T-cell (primary cell): ENCODE measurements around the gene POLRMT. TPM values are rescaled to one million over a fixed set of nuclear protein-coding genes. Genes with fewer than 3 reads are reported as not detected.
"Not testable (repeated sequence)": the region's sequence is repeated elsewhere in the genome, so short reads cannot be mapped to it uniquely, and the experiment has no call there.

Experiments
- ATAC-seq, 4 experiments: fragments of 200-7000 bp in 3 of 4; fragments of 150-1000 bp in 1 of 4; cut with Tn5 transposase; replicated peaks in 1 of 4; 1 replicate in 3 of 4; 2 replicates in 1 of 4; pipeline ENCODE4 v1.10.0; 2021; ENCODE audit warnings: moderate library complexity in 3 of 4, mild to moderate bottlenecking in 2 of 4, moderate number of reproducible peaks in 1 of 4
- CTCF ChIA-PET, 2 donors: fragments of 300-600 bp; sonication (Branson Sonifier 250); formaldehyde crosslinking; loops; one replicate each; lab custom pipeline; 2022; ENCODE audit warnings: antibody characterized with exemption in 2 of 2; lab: Charles Lee
- POLR2A ChIA-PET, 2 donors: fragments of 300-600 bp; sonication (Branson Sonifier 250); formaldehyde crosslinking; loops; one replicate each; lab custom pipeline; 2022; ENCODE audit warnings: antibody characterized with exemption in 2 of 2; lab: Charles Lee
- DNase-seq, 35 experiments: peaks; one replicate each; pipeline versions ENCODE4 v3.0.0 to v3.0.0-alpha.2; 2013 to 2023
- H3K27ac ChIP-seq: one replicate; pipeline ENCODE4 v1.5.1; 2013; ENCODE audit warnings: low read length
- H3K27me3 ChIP-seq, 2 experiments: replicated peaks in 1 of 2; 1 replicate in 1 of 2; 2 replicates in 1 of 2; pipeline versions ENCODE4 v1.6.1 to v1.7.0; 2013; ENCODE audit warnings: low read length in 1 of 2, mixed read lengths in 1 of 2; ENCODE audit not compliant: control insufficient read depth in 2 of 2, insufficient read depth in 2 of 2; ENCODE audit errors: extremely low read depth in 1 of 2
- H3K36me3 ChIP-seq, 2 donors: 1 replicate in 1 of 2; 2 replicates in 1 of 2; pipeline versions ENCODE4 v1.6.1 to v1.7.0; 2013; ENCODE audit warnings: low read length in 1 of 2; ENCODE audit not compliant: control insufficient read depth in 2 of 2, insufficient read depth in 1 of 2; ENCODE audit errors: extremely low read depth in 1 of 2
- H3K4me1 ChIP-seq, 2 experiments: 1 replicate in 1 of 2; 2 replicates in 1 of 2; pipeline versions ENCODE4 v1.6.1 to v1.7.0; 2013; ENCODE audit warnings: low read length in 2 of 2, mixed read lengths in 1 of 2; ENCODE audit not compliant: insufficient read depth in 2 of 2, control insufficient read depth in 1 of 2; ENCODE audit errors: extremely low read depth in 1 of 2
- H3K4me3 ChIP-seq, 2 donors: 1 replicate in 1 of 2; 2 replicates in 1 of 2; pipeline versions ENCODE4 v1.5.1 to v1.7.0; 2013; ENCODE audit warnings: mild to moderate bottlenecking in 2 of 2, low read length in 1 of 2, moderate library complexity in 1 of 2; ENCODE audit not compliant: control insufficient read depth in 1 of 2; ENCODE audit errors: extremely low read depth in 1 of 2
- H3K9me3 ChIP-seq: 2 replicates; pipeline ENCODE4 v1.7.0; 2013
- H3K27ac Mint-ChIP-seq, 2 donors: one replicate each; pipeline ENCODE4 v1.8.0; 2020 to 2021; ENCODE audit warnings: mild to moderate bottlenecking in 2 of 2, mixed read lengths in 2 of 2
- H3K27me3 Mint-ChIP-seq, 2 donors: one replicate each; pipeline ENCODE4 v1.8.0; 2021 to 2022; ENCODE audit warnings: mixed read lengths in 2 of 2
- H3K36me3 Mint-ChIP-seq: one replicate; pipeline ENCODE4 v1.8.0; 2021; ENCODE audit warnings: mixed read lengths
- H3K4me1 Mint-ChIP-seq, 3 donors: one replicate each; pipeline ENCODE4 v1.8.0; 2020 to 2022; ENCODE audit warnings: mixed read lengths in 3 of 3, mild to moderate bottlenecking in 1 of 3
- H3K4me3 Mint-ChIP-seq, 3 donors: one replicate each; pipeline ENCODE4 v1.8.0; 2020 to 2022; ENCODE audit warnings: mild to moderate bottlenecking in 3 of 3, mixed read lengths in 3 of 3, moderate library complexity in 3 of 3
- H3K9me3 Mint-ChIP-seq, 3 donors: one replicate each; pipeline ENCODE4 v1.8.0; 2020 to 2022; ENCODE audit warnings: mixed read lengths in 3 of 3
- WGBS: methylation state at CpG from one replicate; pipeline ENCODE4 v1.1.5; 2013; ENCODE audit warnings: missing lambda C conversion rate; ENCODE audit not compliant: insufficient coverage; 5-methylcytosine and 5-hydroxymethylcytosine counted together
- total RNA-seq, 35 experiments: library from RNA in 6 of 35; stranded (reverse) in 6 of 35; fragments of 120-200 nt in 1 of 35; gene quantifications; one replicate each; pipeline versions ENCODE4 v1.2.1 to v1.2.4 and lab custom pipeline; 2013 to 2026

Gene POLRMT
- total RNA-seq, 5 donors from 2014 or later (not counting 1 experiment from before 2014, with no cell fraction given), result 61.3 to 118 (median 103) TPM

GRCh38 chr19:632579-633067 is 714 bp downstream of the POLRMT start:
- Mint-ChIP-seq H3K4me1 (peaks cover 34 to 40% (median 36%) of the 10 kb centered on the region in 3 donors), H3K36me3 (peaks cover 15% of the 10 kb centered on the region), H3K27ac (peak overlapping the region; percentile 90 to 93), H3K27me3 (no peaks in the 10 kb centered on the region), H3K4me3 (peak overlapping the region; percentile 81 to 92 (median 91)), H3K9me3 (no peaks in the 10 kb centered on the region)
- Histone ChIP-seq H3K4me1 (peaks cover 2 to 42% of the 10 kb centered on the region in 2 experiments), H3K27ac (peak overlapping the region; percentile 63), H3K27me3 (no peaks in the 10 kb centered on the region), H3K9me3 (no peaks in the 10 kb centered on the region), H3K4me3 (peak overlapping the region; percentile 86), H3K36me3 (peaks cover 3 to 16% of the 10 kb centered on the region in 2 donors)
- ChIA-PET POLR2A (no interaction called here), CTCF (no interaction called here)
- 5% methylated on average over 33 of the region's 35 CpGs for WGBS
- ATAC-seq (no peak), DNase-seq (peak in 1 of 35 experiments; percentile 31)

- no peak for DNase-seq
- Mint-ChIP-seq H3K36me3 (peaks cover 21% of the 10 kb centered on the region), H3K4me3 (peak overlapping the region in 1 of 3 donors; percentile 81), H3K4me1 (peaks cover 36 to 37% (median 36%) of the 10 kb centered on the region in 3 donors), H3K9me3 (no peaks in the 10 kb centered on the region), H3K27me3 (no peaks in the 10 kb centered on the region), H3K27ac (peak overlapping the region in 1 of 2 donors; percentile 43)
- peaks cover 3 to 23% of the 10 kb centered on the region in 2 donors for H3K36me3 ChIP-seq
- H3K27me3 ChIP-seq, result no peaks in the 10 kb centered on the region
- peaks cover 2 to 42% of the 10 kb centered on the region in 2 experiments for H3K4me1 ChIP-seq
- ChIA-PET CTCF (no interaction called here), POLR2A (interaction anchor here in 1 of 2 donors (0.6 kb wide), 1 partner anchor 58 kb away, joined by 3 read pairs; the partner anchor contains the start of gene BSG)
- 96% methylated on average over 25 of the region's 30 CpGs for WGBS
- no peaks in the 10 kb centered on the region for H3K9me3 ChIP-seq
- H3K27ac ChIP-seq, result no peak overlapping the region
- H3K4me3 ChIP-seq, result no peak overlapping the region
- no peak for ATAC-seq
Observed at GRCh38 chr19:629961-630714, 3.2 kb downstream of the POLRMT start.

- Histone ChIP-seq H3K4me1 (peaks cover 2 to 42% of the 10 kb centered on the region in 2 experiments), H3K36me3 (peaks cover 3 to 29% of the 10 kb centered on the region in 2 donors)
- H3K27ac ChIP-seq, H3K27me3 Mint-ChIP-seq, CTCF ChIA-PET, H3K9me3 Mint-ChIP-seq, DNase-seq, H3K27me3 ChIP-seq, H3K27ac Mint-ChIP-seq, H3K4me3 ChIP-seq, POLR2A ChIA-PET, H3K9me3 ChIP-seq, ATAC-seq, H3K4me3 Mint-ChIP-seq: not testable (repeated sequence)
- peaks cover 21% of the 10 kb centered on the region for H3K36me3 Mint-ChIP-seq
- H3K4me1 Mint-ChIP-seq, result peaks cover 36 to 37% (median 36%) of the 10 kb centered on the region in 3 donors
- 97% methylated on average over 25 of the region's 25 CpGs for WGBS
Observed at GRCh38 chr19:629515-629914, 3.8 kb downstream of the POLRMT start.

GRCh38 chr19:628168-628567 is 5.2 kb downstream of the POLRMT start:
- Mint-ChIP-seq H3K36me3 (peaks cover 26% of the 10 kb centered on the region), H3K4me3 (no peak overlapping the region), H3K27me3 (no peaks in the 10 kb centered on the region), H3K27ac (no peak overlapping the region), H3K4me1 (peaks cover 25 to 30% (median 28%) of the 10 kb centered on the region in 3 donors), H3K9me3 (no peaks in the 10 kb centered on the region)
- ChIA-PET POLR2A (no interaction called here), CTCF (no interaction called here)
- ATAC-seq (no peak), DNase-seq (peak in 5 of 35 experiments; percentile 18 to 41 (median 24))
- Histone ChIP-seq H3K9me3 (no peaks in the 10 kb centered on the region), H3K36me3 (peaks cover 7 to 39% of the 10 kb centered on the region in 2 donors), H3K27ac (no peak overlapping the region), H3K27me3 (no peaks in the 10 kb centered on the region), H3K4me1 (peaks cover 2 to 32% of the 10 kb centered on the region in 2 experiments), H3K4me3 (no peak overlapping the region)
- 96% methylated on average over 9 of the region's 19 CpGs for WGBS

- not testable (repeated sequence) for ATAC-seq
- POLR2A ChIA-PET, result interaction anchor here in 1 of 2 donors (0.8 kb wide), 1 partner anchor 413 kb away, joined by 8 read pairs; the partner anchor contains the start of gene ABCA7
- peaks cover 26% of the 10 kb centered on the region for H3K36me3 Mint-ChIP-seq
Observed at GRCh38 chr19:626566-626965, 6.8 kb downstream of the POLRMT start.

GRCh38 chr19:625257-625656 is 8.1 kb downstream of the POLRMT start:
- Mint-ChIP-seq H3K36me3 (peaks cover 22% of the 10 kb centered on the region), H3K27me3 (no peaks in the 10 kb centered on the region), H3K4me1 (peaks cover 9 to 12% (median 10%) of the 10 kb centered on the region in 3 donors), H3K27ac (no peak overlapping the region), H3K9me3 (no peaks in the 10 kb centered on the region), H3K4me3 (no peak overlapping the region)
- ChIA-PET CTCF (no interaction called here), POLR2A (interaction anchor here in 1 of 2 donors (1.1 kb wide), 1 partner anchor 35 kb away, joined by 3 read pairs; no protein-coding TSS in a partner anchor)
- Histone ChIP-seq H3K4me3 (no peak overlapping the region), H3K4me1 (peaks cover 0 to 5% of the 10 kb centered on the region in 2 experiments), H3K36me3 (peaks cover 15 to 51% of the 10 kb centered on the region in 2 donors), H3K27me3 (no peaks in the 10 kb centered on the region), H3K9me3 (no peaks in the 10 kb centered on the region), H3K27ac (no peak overlapping the region)
- ATAC-seq (no peak), DNase-seq (no peak)
- WGBS, result 95% methylated on average over 3 of the region's 5 CpGs

More at GRCh38 chr19:626566-626965, 6.8 kb downstream of the POLRMT start:
- DNase-seq, H3K4me3 ChIP-seq, H3K9me3 Mint-ChIP-seq, H3K9me3 ChIP-seq, H3K27ac ChIP-seq, H3K27me3 Mint-ChIP-seq, H3K4me3 Mint-ChIP-seq, H3K27me3 ChIP-seq, H3K27ac Mint-ChIP-seq: not testable (repeated sequence)
- CTCF ChIA-PET, result interaction anchor here (0.6 to 0.7 kb wide), 2 partner anchors 17 to 63 kb away, joined by 3 to 4 read pairs; no protein-coding TSS in a partner anchor
- WGBS, result no CpG with 5 or more reads among the region's 7 CpGs
- Histone ChIP-seq H3K36me3 (peaks cover 15 to 47% of the 10 kb centered on the region in 2 donors), H3K4me1 (peaks cover 0 to 17% of the 10 kb centered on the region in 2 experiments)
- H3K4me1 Mint-ChIP-seq, result peaks cover 18 to 19% (median 19%) of the 10 kb centered on the region in 3 donors
